Right atrium auricular region (tissue), 2 donors: ENCODE data around the gene ASB3. TPM values are rescaled to one million over a fixed set of nuclear protein-coding genes. Genes with fewer than 3 reads are reported as not detected.

Experiments used
- DNase-seq: peaks from one replicate; pipeline ENCODE4 v3.0.0-alpha.2; 2019; ENCODE audit warnings: low spot score
- H3K27ac ChIP-seq, 2 donors: fragments of 200-600 bp; sonication (generic); 1 replicate in 1 of 2; 2 replicates in 1 of 2; pipeline ENCODE4 v1.5.1; 2016 to 2019
- H3K27me3 ChIP-seq, 2 donors: fragments of 200-600 bp; sonication (generic); one replicate each; pipeline versions ENCODE4 v1.5.1 to v1.6.0; 2017 to 2019
- H3K36me3 ChIP-seq: fragments of 200-600 bp; sonication (generic); one replicate; pipeline ENCODE4 v1.5.1; 2016
- H3K4me1 ChIP-seq, 2 donors: fragments of 200-600 bp; sonication (generic); one replicate each; pipeline versions ENCODE4 v1.5.1 to v1.6.0; 2017 to 2019
- H3K4me3 ChIP-seq, 2 donors: fragments of 200-600 bp; sonication (generic); 1 replicate in 1 of 2; 2 replicates in 1 of 2; pipeline ENCODE4 v1.5.1; 2017 to 2019; ENCODE audit warnings: mild to moderate bottlenecking in 1 of 2, moderate library complexity in 1 of 2
- H3K9me3 ChIP-seq, 2 donors: fragments of 200-600 bp; sonication (generic); one replicate each; pipeline ENCODE4 v1.5.1; 2019
- total RNA-seq, 2 donors: library from RNA; depleted of rRNA; stranded (reverse); fragments of >200 nt; gene quantifications; one replicate each; pipeline ENCODE4 v1.1.0, GENCODE V29; 2016
- TF ChIP-seq, protein P1 (sequence below), 2 donors: fragments of 200-600 bp; sonication (generic); IDR thresholded peaks; one replicate each; pipeline ENCODE4 v1.5.1; 2019; ENCODE audit warnings: antibody characterized with exemption in 2 of 2

Gene ASB3
- total RNA-seq, 2 donors from 2014 or later: 9.2 to 11.4 TPM

DNA sequence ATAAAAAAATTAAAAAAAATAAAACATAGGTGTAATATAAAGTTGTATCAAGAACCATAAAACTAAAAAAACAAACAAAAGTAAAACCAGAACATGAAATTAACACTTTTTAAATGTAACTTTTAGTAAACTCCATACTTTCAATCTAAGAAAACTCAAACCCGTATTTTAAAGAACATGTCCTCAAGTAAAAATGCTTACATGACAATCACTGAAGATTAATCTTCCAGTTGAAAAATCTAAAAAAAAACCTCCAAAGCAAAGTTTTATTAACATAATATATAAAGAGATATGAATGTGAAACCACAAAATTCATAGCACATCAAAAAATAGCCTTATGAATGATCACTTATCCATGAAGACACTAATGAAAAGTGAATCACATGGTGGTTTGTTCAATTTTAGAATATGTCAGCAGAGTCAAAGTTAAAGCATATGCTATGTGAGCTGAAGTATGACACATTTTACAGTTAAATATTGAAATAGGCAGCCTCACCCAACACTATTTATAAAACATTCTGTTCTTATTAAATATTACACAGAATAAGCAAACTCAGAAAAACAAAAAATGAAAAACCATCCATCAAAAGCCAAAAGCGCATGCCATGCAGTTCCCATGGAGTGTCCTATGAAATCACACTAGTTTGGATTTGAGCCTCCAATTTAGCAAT, 42.2 kb downstream of the ASB3 start:
- H3K27ac ChIP-seq: no peak overlapping the region

GRCh38 chr2:53740170-53740569, 46.6 kb downstream of the ASB3 start:
- H3K9me3 ChIP-seq: no peaks in the 10 kb centered on the region
- H3K27me3 ChIP-seq: no peaks in the 10 kb centered on the region
- H3K36me3 ChIP-seq: no peaks in the 10 kb centered on the region
- no peaks in the 10 kb centered on the region for H3K4me1 ChIP-seq
- TF ChIP-seq, protein P1, sequence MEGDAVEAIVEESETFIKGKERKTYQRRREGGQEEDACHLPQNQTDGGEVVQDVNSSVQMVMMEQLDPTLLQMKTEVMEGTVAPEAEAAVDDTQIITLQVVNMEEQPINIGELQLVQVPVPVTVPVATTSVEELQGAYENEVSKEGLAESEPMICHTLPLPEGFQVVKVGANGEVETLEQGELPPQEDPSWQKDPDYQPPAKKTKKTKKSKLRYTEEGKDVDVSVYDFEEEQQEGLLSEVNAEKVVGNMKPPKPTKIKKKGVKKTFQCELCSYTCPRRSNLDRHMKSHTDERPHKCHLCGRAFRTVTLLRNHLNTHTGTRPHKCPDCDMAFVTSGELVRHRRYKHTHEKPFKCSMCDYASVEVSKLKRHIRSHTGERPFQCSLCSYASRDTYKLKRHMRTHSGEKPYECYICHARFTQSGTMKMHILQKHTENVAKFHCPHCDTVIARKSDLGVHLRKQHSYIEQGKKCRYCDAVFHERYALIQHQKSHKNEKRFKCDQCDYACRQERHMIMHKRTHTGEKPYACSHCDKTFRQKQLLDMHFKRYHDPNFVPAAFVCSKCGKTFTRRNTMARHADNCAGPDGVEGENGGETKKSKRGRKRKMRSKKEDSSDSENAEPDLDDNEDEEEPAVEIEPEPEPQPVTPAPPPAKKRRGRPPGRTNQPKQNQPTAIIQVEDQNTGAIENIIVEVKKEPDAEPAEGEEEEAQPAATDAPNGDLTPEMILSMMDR (IDR thresholded peaks at IDR 0.05): peak in 1 of 2 donors; percentile 52
- no peak overlapping the region for H3K4me3 ChIP-seq
- no peak overlapping the region for H3K27ac ChIP-seq
- DNase-seq: no peak

More for the DNA sequence above, 42.2 kb downstream of the ASB3 start:
- no peaks in the 10 kb centered on the region for H3K9me3 ChIP-seq
- H3K36me3 ChIP-seq: peaks cover 3% of the 10 kb centered on the region
- H3K27me3 ChIP-seq: no peaks in the 10 kb centered on the region
- DNase-seq: no peak
- H3K4me1 ChIP-seq: no peaks in the 10 kb centered on the region
- TF ChIP-seq, protein P1 (IDR thresholded peaks at IDR 0.05): no peak
- H3K4me3 ChIP-seq: no peak overlapping the region

DNA sequence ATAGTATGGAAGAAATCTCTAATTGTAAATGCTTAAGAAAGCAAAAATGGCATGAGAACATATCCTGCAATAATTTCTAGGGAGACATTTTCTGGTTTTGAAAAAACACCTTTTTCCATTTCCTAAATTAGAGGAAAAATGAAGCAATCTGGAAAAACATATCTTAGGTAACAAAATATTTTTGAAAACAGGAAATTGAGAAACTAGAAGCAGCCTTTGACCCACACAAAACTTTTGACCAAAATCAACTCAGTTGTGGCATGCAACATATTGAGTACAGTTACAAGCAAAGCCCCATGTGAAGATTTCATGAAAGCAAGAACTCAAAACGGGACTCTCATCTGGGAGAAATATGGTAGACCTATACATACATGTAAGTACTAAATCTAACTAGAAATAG, 47.7 kb downstream of the ASB3 start:
- Histone ChIP-seq H3K27ac (no peak overlapping the region), H3K4me3 (no peak overlapping the region), H3K27me3 (no peaks in the 10 kb centered on the region), H3K9me3 (no peaks in the 10 kb centered on the region), H3K36me3 (no peaks in the 10 kb centered on the region), H3K4me1 (no peaks in the 10 kb centered on the region)
- DNase-seq: no peak
- TF ChIP-seq, protein P1 (IDR thresholded peaks at IDR 0.05): no peak

DNA sequence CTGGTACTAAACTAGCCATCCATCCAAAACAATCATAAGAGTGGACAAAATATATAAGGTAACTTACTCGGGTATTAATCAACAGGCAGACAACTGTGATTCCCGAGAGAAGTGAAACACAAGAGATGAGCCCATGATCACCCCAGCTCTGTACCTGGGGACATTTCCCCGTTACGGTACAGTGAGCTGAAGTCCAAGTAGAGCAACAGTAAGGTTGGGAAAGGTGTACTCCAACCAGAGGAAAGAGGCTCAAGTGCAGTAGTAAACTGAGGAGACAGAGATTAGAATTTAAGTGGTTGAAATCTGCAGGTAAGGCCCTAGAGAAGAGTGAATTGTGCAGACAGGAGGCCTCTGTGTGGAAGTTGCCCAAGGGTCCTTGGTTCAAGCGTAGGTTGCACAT, 49.7 kb downstream of the ASB3 start:
- Histone ChIP-seq H3K27ac (no peak overlapping the region), H3K4me1 (no peaks in the 10 kb centered on the region), H3K36me3 (no peaks in the 10 kb centered on the region), H3K27me3 (no peaks in the 10 kb centered on the region), H3K4me3 (no peak overlapping the region), H3K9me3 (no peaks in the 10 kb centered on the region)
- no peak for DNase-seq
- TF ChIP-seq, protein P1 (IDR thresholded peaks at IDR 0.05): no peak

GRCh38 chr2:53729143-53729762, 57.5 kb downstream of the ASB3 start:
- no peak for DNase-seq
- TF ChIP-seq, protein P1 (IDR thresholded peaks at IDR 0.05): no peak
- H3K36me3 ChIP-seq: no peaks in the 10 kb centered on the region
- no peaks in the 10 kb centered on the region for H3K9me3 ChIP-seq
- H3K4me1 ChIP-seq: no peaks in the 10 kb centered on the region
- H3K27ac ChIP-seq: no peak overlapping the region
- H3K27me3 ChIP-seq: no peaks in the 10 kb centered on the region
- H3K4me3 ChIP-seq: no peak overlapping the region
